Cardiac muscle cell (in vitro differentiated cells and primary cell): ENCODE results near the gene LUZP2. TPM values are rescaled to one million over a fixed set of nuclear protein-coding genes. Genes with fewer than 3 reads are reported as not detected.
"Not testable (repeated sequence)": the region's sequence is repeated elsewhere in the genome, so short reads cannot be mapped to it uniquely, and the experiment has no call there.

Experiments used
- DNase-seq, 2 donors: peaks; one replicate each; pipeline versions ENCODE4 v3.0.0 to v3.0.0-alpha.2; 2010 to 2017; ENCODE audit warnings: low read depth in 1 of 2, low spot score in 1 of 2
- H3K27ac ChIP-seq: fragments of 200-600 bp; sonication (generic); 2 replicates; pipeline ENCODE4 v1.5.1; 2016
- H3K27me3 ChIP-seq: fragments of 200-600 bp; sonication (generic); 2 replicates; pipeline ENCODE4 v1.6.0; 2016; ENCODE audit warnings: control low read depth
- H3K36me3 ChIP-seq: fragments of 200-600 bp; sonication (generic); 2 replicates; pipeline ENCODE4 v1.5.1; 2016; ENCODE audit warnings: control low read depth
- H3K4me1 ChIP-seq: fragments of 200-600 bp; sonication (generic); 2 replicates; pipeline ENCODE4 v1.8.1; 2017; ENCODE audit warnings: low read depth, mild to moderate bottlenecking, mixed run types
- H3K4me3 ChIP-seq: fragments of 200-600 bp; sonication (generic); 2 replicates; pipeline ENCODE4 v1.5.1; 2016; ENCODE audit warnings: mild to moderate bottlenecking
- H3K9me3 ChIP-seq: fragments of 200-600 bp; sonication (generic); 2 replicates; pipeline ENCODE4 v1.5.1; 2017; ENCODE audit warnings: low read depth, mild to moderate bottlenecking, control low read depth
- CTCF ChIP-seq: IDR thresholded peaks from 2 replicates; pipeline ENCODE4 v1.5.1; 2012; ENCODE audit warnings: low read depth, mild to moderate bottlenecking, low read length
- polyA plus RNA-seq: library from polyadenylated mRNA; unstranded; fragments of >200 nt; fragmentation: Nextera tagmentation; extraction: Ambion mirVana; gene quantifications from 2 replicates; pipeline ENCODE4 v1.2.1, GENCODE V29; 2016
- total RNA-seq: library from RNA; depleted of rRNA; stranded (reverse); fragments of >200 nt; gene quantifications from 2 replicates; pipeline ENCODE4 v1.2.3, GENCODE V29; 2016

Gene LUZP2
- total and polyA plus RNA-seq, 2 experiments from 2014 or later: not detected

- no peak for TF ChIP-seq CTCF
These were observed 468.9 kb downstream of the LUZP2 start for GRCh38 chr11:24965748-24966147.

GRCh38 chr11:24993903-24994302 lies 497.1 kb downstream of the LUZP2 start:
- not testable (repeated sequence) for H3K9me3 ChIP-seq, H3K36me3 ChIP-seq, DNase-seq, H3K4me3 ChIP-seq, H3K27me3 ChIP-seq, H3K27ac ChIP-seq, H3K4me1 ChIP-seq

More at GRCh38 chr11:24965748-24966147, 468.9 kb downstream of the LUZP2 start:
- no peak for DNase-seq
- no peak overlapping the region for H3K27ac ChIP-seq
- H3K36me3 ChIP-seq: no peaks in the 10 kb centered on the region
- H3K4me3 ChIP-seq: no peak overlapping the region
- H3K4me1 ChIP-seq: no peaks in the 10 kb centered on the region
- H3K27me3 ChIP-seq: no peaks in the 10 kb centered on the region
- no peaks in the 10 kb centered on the region for H3K9me3 ChIP-seq

DNA sequence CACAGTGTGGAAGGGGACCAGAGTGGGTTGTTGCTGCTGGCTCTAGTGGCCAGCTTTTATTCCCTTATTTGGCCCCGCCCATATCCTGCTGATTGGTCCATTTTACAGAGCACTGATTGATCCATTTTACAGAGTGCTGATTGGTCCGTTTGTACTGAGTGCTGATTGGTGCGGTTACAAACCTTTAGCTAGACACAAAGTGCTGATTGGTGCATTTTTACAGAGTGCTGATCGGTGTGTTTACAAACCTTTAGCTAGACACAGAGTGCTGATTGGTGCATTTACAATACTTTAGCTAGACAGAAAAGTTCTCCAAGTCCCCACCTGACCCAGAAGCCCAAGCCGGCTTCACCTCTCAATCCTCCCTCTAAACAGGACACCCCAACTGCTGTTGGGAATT lies 503.1 kb downstream of the LUZP2 start:
- H3K27me3 ChIP-seq, H3K27ac ChIP-seq, H3K4me1 ChIP-seq, H3K4me3 ChIP-seq, DNase-seq, H3K9me3 ChIP-seq, H3K36me3 ChIP-seq: not testable (repeated sequence)

GRCh38 chr11:25037431-25037830 lies 540.6 kb downstream of the LUZP2 start:
- DNase-seq: no peak
- peaks cover 17% of the 10 kb centered on the region for H3K4me1 ChIP-seq
- TF ChIP-seq CTCF: no peak
- H3K36me3 ChIP-seq: no peaks in the 10 kb centered on the region
- no peaks in the 10 kb centered on the region for H3K9me3 ChIP-seq
- H3K27me3 ChIP-seq: no peaks in the 10 kb centered on the region
- H3K27ac ChIP-seq: no peak overlapping the region
- no peak overlapping the region for H3K4me3 ChIP-seq

DNA sequence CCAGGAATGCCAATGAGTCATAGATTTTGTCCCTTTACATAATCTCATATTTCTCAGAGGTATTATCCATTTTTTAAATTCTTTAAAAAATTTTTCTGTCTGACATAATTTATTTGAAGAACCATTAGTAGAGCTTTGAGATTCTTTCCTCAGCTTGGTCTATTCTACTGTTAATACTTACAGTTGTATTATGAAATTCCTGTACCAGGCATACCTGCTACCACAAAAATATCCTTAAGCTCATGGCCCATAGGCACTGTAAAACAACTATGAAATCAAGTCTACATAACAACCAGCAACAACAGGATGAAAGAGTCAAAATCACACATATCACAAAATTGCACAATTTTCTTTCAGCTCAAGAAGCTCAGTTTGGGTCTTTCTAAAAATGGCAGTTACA lies 541.3 kb downstream of the LUZP2 start:
- no peak overlapping the region for H3K27ac ChIP-seq
- H3K36me3 ChIP-seq: no peaks in the 10 kb centered on the region
- H3K9me3 ChIP-seq: no peaks in the 10 kb centered on the region
- H3K4me1 ChIP-seq: peaks cover 17% of the 10 kb centered on the region
- TF ChIP-seq CTCF: no peak
- no peak overlapping the region for H3K4me3 ChIP-seq
- DNase-seq: no peak
- no peaks in the 10 kb centered on the region for H3K27me3 ChIP-seq

DNA sequence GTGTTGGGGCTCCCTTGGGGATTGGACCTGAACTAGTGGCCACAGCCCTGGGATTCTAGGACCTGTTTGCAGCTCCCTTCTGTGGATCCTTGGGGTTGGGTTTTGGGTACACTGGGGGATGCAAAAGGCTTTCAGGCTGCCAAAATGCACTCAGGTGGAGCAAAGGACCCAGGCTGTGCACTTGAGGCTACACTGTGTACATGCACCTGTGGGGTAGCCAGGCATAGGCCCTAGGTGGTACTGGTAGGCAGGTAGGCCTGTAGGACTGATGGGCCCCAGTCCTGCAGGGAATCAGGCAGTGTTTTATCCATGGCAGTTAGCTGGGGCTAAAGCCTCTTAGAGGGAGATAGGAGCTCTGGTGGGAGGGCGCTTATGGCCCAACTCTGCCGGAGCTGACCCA lies 542.3 kb downstream of the LUZP2 start:
- Histone ChIP-seq H3K9me3 (no peaks in the 10 kb centered on the region), H3K27ac (no peak overlapping the region), H3K36me3 (no peaks in the 10 kb centered on the region), H3K27me3 (no peaks in the 10 kb centered on the region), H3K4me1 (peaks cover 17% of the 10 kb centered on the region), H3K4me3 (no peak overlapping the region)
- no peak for DNase-seq
- no peak for TF ChIP-seq CTCF

DNA sequence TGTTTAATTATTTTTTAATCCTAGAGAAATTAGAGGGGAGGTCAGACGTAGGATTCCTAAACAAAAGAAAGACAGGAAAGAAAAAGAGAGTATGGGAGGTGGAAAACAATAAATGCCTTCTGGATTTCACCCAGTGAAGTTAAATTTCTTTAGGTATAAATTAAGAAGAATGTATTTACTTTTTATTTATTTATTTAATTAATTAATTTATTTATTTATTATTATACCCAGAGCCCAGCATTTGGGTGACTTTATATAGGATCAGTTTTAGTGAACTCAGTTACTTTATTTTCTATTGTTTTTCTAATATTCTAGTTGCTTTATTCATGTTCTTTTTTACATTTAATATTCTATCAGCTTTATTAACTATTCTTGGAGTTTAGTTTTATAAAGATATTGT lies 551.8 kb downstream of the LUZP2 start:
- Histone ChIP-seq H3K4me3 (no peak overlapping the region), H3K27ac (no peak overlapping the region), H3K36me3 (no peaks in the 10 kb centered on the region), H3K4me1 (no peaks in the 10 kb centered on the region), H3K9me3 (no peaks in the 10 kb centered on the region), H3K27me3 (no peaks in the 10 kb centered on the region)
- TF ChIP-seq CTCF: no peak
- DNase-seq: no peak
